HK-2 (cell line): ENCODE data around the gene RANBP9.

Experiments used
- DNase-seq: peaks from one replicate; pipeline ENCODE4 v3.0.0-alpha.2; 2018; ENCODE audit not compliant: unreplicated experiment

The RANBP9 gene

DNA sequence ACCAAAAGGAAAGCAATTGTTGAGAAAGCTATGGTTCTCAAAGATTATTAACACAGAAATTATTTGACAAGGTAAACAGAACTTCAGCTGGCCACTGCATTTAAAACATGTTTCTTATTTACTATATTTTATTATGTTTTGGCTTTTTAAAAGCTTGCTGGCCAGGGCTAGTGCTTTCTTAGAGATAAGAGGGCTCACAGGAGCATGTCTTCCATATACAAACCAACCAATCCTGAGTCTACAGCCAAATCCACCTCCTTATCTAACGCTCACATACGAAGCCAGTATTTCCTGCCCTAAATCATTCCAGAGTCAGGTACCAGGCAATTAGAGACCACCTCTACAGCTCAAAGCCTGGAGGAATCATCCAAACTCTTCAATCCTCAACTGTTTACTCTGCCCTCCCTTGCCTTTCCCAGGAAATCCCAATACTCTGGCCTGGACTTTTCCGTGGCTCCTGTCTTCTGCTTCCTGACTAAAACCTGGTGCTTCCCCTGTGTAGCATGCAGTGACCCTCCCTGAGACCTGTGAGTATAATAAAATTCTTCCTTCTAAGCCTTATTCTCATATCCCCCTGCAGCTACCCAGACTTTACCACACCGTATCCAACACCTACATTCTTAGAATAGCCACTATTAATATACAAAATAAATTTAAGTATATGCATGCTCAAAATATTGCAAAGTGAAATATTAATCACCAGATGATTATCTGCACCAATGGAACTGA lies 33.2 kb downstream of the RANBP9 start:
- no peak for DNase-seq

DNA sequence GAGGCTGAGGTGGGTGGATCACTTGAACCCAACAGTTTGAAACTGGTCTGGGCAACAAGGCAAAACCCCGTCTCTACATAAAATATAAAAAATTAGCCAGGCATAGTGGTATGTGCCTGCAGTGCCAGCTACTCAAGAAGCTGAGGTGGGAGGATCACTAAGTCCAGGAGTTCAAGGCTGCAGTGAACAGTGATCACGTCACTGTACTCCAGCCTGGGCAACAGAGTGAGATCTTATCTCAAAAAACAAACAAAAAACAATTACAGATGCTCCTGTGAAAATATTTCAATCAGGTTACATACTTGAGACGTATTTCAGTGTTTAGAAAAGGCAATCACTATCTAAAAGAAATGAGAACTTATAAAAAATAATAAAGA lies 33.8 kb downstream of the RANBP9 start:
- DNase-seq, result no peak

DNA sequence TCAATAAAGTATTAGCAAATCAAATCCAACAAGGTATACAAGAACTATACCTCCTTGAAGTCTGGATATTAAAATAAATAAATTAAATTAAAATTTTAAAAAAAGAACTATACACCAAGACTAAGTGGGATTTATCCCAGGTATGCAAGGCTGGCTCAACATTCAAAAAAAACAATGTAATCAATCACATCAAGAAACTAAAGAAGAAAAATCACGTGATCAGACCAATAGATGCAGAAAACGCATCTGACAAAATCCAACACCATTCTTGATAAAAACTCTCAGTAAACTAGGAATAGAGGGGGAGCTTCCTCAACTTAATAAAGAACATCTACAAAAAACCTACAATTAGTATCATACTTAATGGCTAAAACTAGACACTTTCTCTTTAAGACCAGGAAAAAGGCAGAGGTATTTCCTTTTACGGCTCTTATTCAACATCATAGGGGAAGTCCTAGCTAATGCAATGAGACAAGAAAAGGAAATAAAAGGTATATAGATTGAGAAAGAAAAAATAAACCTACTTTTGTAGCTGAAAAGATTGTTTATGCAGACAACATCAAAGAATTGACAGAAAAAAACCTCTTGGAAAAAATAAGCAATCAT lies 35.0 kb downstream of the RANBP9 start:
- DNase-seq, result no peak

DNA sequence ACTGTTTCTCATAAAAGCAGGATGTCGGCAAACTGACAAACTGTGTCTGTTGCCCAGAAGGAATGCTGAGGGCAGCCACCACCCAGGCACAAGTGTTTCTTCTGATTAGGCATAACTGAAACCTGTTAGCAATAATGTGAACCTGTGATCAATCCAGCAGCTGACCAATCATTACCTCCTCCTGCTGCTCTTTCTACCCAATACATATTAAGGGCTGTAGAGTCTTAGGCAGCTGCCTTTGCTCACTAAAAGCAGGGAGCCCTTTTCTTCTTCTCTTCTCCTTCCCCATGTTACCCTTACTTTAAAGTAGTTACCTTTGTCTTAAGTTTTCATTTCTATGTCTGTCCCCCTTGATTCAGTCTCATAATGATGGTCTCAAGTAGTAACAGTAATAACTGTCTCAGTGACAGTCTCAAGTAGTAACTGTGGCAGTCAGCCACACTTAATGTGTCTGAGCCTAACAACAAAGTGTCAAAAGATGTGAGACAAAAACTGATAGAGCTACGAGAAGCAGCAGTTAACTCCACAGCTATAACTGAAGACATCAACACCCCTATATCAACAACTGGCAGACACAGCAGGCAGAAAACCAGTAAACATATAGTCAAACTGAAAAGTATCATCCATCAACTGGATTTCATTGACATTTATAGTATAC lies 37.0 kb downstream of the RANBP9 start:
- no peak for DNase-seq

DNA sequence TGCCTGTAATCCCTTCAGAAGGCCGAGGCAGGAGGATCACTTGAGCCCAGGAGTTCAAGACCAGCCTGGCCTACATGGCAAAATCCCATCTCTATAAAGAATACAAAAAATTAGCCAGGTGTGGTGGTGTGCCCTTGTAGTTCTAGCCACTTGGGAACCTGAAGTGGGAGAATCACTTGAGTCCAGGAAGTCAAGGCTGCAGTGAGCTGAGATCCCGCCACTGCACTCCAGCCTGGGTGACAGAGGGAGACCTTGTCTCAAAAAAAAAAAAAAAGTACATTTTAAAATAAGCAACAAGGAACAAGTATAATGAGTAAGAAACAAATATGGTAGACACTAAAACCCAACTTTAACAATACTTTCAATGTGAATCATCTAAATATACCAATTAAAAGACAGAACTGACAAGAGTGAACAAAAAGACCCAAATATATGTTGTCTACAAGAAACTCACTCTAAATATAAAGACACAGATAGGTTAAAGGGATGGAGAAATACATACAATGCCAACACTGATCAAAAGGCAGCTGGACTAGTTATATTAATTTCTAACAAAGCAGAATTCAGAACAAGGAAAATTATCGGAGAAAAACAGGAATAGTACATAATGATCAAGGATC lies 37.7 kb downstream of the RANBP9 start:
- no peak for DNase-seq

DNA sequence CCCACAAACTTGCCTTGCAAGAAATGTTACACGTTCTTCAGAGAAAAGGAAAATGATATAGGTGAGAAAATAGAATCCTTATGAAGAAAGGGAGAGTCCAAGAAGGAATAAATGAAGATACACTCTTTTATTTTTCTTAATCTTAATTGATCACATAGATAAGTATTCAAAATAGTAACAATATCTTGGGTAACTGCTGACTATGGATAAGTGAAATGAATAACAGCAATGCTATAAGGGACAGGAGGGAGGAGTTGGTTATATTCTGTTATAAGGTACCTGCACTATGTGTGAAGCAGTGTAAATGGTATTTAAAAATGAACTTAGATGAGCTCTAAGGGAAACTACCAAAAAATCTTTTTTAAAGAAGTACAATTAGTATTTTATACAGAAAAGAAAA lies 38.3 kb downstream of the RANBP9 start:
- no peak for DNase-seq

DNA sequence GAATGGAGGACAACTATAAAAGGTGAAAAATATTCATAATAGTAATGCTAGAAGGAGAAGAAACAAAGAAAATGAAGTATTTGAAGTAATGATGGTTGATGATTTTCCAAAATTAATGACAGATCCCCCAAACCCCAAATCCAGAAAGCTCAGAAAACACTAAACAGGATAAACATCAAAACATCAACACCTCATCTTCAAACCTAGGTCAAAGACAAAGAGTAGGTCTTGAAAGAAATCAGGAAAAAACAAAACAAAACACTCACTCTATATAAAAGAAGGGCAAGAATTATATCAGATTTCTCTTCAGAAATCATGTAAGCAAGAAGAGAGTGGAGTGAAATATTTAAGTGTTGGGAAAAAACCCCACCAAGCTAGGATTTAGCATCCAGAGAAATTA lies 38.7 kb downstream of the RANBP9 start:
- no peak for DNase-seq

DNA sequence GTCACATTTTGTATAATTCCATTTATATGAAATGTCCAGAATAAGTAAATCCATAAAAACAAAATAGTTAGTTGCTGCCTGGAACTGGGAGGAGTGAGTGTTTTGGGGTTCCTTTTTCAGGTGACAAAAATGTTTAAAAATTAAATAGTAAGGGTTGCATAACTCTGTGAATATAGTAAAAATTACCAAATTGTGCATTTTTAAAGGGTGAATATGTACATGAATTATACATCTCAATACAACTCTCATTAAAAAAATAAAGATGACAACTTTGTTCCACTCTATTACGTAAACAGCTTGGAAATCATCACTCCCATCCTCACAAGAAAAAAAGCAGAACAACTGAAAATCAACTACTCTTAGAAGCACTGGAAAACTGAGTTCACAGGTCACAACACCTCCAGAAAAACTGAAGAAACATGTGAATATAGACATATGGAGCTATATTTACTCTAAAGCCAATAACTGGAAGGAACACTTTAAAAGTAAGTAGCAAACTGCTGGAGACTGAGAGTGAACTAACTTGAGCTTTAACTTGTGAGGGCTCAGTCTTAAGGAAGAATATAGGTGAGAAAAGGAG lies 40.0 kb downstream of the RANBP9 start:
- DNase-seq, result no peak

DNA sequence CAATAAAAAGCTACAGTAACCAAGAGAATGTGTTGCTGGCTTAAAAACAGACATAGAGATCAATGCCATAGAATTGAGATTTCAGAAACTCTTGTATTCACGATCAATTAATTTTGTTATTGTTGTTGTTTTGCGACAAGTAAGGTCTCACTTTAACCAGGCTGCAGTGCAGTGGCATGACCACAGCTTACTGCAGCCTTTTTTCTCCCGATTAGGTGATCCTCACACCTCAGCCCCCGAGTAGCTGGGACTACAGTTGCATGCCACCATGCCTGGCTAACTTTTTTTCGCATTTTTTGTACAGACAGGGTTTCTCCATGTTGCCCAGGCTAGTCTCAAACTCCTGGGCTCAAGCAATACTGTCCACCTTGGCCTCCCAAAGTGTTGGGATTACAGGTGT lies 42.2 kb downstream of the RANBP9 start:
- no peak for DNase-seq

DNA sequence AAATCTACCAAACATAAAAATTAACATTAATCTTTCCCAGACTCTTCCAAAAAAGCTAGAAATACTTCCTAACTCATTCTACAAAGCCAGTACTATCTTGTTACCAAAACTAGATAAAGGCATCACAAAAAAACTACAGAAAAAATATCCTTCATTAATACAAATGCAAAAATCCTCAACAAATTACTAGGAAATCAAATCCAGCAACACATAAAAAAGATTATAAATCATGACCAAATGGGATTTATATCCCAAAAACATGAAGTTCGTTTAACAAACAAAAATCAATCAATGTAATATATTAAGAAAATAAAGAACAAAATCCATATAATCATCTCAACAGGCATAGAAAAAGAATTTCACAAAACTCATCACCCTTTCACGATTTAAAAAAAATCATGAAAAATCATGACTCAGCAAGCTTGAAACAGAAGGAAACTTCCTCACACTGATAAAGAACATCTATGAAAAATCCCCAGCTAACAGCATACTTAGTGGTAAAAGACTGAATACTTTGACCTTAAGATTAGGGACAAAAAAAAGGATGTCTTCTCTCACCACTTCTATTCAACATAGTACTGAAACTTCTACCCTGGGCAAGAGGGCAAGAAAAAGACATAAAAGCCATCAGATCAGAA lies 43.2 kb downstream of the RANBP9 start:
- DNase-seq, result no peak

DNA sequence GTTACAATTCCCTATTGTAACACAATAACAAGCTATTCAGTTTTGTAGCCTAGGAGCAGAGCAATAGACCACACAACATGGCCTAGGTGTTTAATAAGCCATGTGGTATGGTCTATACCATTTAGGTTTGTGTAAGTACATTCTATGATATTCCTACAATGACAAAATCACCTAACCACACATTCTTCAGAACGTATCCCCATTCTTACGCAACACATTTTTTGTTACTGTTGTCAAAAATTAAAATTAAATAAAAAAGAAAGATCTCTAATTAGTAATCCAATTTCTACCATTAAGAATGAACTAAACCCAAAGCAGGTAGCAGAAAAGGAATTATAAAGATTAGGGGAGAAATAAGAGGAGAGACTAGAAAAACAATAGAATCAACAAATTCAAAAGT lies 44.0 kb downstream of the RANBP9 start:
- no peak for DNase-seq

DNA sequence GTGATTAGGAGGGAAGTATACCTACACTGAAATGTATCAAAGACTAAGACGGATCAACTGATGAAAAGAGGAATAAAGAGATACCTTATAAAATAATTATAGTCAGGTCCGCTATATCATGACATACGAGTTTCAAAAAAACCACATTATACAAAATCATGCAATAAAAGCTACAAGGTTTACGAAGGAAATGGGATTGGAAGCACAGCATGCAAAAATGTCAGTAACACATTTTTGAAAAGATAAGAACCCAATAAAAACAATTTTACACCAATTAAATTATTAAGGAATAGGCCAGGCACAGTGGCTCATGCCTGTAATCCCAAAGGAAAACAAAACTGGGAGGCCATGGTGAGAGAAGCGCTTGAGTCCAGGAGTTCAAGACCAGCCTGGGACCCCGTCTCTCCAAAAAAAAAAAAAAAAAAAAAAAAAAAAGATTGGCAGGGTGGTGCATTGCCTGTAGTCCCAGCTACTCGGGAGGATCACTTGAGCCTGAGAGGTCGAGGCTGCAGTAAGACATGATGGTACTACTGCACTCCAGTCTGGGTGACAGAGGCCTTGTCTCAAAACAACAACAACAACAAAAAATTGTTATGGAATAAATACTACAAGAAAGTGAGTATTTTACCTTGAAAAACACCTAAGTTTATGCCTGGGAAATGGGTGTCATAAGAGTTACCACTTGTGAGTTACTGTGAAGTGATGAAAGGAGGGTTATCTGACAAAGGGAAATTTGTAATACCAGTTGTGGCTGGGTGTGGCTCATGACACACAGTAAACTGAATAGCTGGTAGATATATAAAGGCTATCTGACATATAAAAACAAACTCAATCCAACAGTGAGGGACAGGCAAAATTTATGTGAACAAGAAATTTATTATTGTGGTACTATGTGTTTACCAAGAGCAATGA lies 45.2 kb downstream of the RANBP9 start:
- no peak for DNase-seq

DNA sequence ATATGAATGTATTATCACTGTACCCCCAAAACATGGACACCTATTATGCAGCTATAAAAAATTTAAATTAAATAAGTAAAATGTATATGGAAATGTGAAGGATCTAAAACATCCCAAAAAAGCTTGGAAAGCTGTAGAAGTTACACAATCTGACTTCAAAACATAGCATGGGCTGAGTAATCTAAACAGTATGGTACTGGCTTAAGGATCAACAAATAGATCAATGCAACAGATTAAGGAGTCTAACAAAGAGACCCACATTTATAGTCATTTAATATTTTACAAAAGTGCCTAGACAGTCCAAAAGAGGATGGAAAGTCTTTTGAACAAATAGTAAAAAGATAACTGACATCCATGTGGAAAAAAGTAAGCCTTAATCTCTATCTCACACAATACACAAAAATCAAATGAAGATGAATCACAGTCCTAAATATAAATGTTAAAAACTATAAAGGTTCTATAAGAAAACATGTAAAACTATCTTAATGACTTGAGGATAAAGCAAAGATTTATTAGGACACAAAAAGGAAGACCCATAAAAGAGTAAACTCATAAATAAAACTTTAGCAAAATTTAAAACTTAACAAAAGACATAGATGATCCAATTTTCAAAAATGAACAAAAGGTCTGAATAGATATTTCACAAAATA lies 46.8 kb downstream of the RANBP9 start:
- no peak for DNase-seq

DNA sequence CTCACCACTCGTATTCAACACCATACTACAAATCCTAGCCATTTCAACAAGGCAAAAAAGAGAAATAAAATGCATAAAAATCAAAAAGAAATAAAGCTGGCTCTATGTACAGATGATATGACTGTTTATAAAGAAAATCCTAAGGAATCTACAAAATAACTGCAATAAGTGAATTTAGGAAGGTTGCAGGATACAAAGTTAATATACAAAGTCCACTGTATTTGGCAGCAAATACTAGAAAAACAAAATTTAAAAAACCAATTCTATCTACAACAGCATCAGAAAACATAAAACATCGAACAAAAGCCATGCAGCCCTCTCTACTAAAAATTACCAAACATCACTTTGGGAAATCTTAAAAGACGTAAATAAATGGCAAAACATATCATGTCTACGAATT lies 47.6 kb downstream of the RANBP9 start:
- DNase-seq, result no peak

DNA sequence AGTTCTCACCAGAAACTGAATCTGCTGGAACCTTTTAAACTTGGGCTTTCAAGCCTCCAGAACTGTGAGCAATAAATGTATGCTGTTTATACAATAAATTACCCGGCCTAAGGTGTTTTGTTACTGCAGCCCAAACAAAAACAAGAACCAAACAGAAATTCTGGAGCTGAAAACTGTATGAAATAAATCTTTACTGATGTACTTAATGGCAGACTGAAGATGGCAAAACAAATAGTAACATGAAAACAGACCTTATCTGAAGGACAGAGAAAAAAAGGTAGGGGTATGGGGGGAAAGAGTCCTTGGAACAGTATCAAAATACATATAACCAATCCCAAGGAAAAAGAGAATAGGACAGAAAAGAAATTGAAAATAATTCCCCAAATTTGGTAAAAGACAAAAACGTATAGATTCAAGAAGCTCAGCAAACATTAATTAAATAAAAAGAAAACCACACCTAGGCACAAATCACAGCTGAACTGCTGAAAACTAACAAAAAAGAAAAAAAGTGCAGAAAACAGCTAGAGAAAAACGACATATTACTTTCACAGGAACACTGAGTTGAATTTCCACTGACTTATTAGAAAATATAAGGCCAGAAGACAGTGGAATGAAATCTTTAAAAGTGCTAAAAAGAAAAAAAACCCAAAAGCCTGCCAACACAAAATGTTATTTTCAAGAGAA lies 48.8 kb downstream of the RANBP9 start:
- no peak for DNase-seq

DNA sequence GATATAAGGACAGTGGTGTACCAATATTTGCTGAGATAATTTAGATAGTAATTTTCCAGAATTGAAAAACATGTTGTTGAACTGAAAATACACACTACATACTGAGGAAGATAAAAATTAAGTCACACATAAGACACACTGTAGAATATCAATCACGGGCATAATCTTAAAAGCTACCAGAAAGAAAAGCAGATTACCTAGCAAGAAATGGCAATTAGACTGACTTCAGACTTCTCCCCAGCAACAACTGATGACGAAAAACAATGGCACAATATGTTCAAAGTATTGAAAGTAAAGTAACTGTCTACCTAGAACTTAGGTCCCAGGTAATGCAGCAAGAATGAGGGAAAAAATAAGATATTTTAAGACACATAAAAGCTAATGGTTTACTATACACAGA lies 50.0 kb downstream of the RANBP9 start:
- DNase-seq, result no peak

DNA sequence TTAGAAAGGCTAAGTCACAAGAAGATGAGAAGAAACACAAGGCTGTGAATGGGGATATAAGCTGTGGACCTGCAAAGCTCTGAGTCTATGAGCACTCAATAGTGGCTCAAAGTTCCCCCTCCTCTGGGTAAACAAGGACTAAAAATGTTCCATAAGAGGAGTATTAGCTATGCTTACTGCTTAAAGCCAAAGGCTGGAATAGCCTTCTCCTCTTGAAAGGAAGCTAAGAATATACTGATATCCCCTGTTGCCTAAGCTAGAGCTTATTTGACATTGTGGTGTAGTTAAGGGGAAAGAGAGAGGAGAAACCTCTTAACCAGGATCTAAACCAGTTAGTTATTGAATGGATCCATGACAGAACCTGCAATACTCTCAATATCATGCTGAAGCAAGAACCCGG lies 50.7 kb downstream of the RANBP9 start:
- DNase-seq, result no peak

DNA sequence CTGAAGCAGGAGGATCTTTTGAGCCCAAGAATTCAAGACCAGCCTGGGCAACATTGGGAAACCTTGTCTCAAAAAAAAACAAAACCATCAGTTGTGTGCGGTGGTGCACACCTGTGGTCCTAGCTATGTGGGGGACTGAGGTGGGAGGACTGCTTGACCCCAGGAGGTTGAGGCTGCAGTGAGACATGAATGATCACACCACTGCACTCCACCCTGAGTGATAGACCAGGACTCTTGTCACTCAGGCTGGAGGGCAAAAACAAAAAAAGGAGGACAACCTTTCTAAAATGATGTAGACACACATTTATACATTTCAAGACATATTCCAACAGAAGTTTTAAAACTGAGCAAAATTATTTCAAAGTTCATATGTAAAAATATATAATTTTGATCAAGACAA lies 51.4 kb downstream of the RANBP9 start:
- no peak for DNase-seq

DNA sequence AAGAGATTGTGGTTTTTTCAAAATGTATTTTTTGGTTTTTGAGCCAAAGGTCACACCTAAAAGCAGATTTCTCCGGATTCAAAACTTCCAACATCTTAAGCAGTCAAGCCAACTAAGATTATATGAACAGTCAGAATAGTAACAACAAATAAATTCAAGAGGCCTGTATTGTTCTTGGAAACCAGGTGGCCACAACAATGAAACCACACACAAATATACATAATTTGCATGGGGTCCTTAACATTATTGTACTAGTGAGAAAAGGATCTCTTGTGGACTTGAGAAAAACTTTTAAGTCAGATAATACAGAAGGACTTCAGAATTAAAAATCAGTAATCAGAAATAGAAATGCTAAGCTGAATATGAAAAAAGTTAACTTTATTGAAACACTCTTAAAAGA lies 55.9 kb downstream of the RANBP9 start:
- no peak for DNase-seq

DNA sequence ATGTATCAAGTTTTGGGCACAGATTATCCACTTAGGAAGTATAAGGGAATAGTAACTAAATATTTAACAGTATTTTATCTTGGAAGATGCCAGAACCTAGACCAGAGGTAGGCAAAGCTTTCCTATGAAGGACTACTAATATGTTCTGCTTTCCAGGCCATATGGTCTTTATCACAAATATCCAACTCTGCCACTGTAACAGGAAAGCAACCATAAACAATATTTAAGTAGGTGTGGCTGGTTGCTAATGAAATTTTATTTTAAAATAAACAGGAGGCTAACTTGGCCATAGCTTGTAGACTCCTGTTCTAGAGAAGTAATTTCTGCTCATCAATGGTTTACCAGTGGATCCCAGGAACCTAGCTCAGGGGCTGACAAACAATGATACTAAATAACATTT lies 57.1 kb downstream of the RANBP9 start:
- no peak for DNase-seq
